Embryonic facial prominence (tissue), 1 donor: ENCODE results near the gene IZUMO1.
"Not testable (repeated sequence)": the region's sequence is repeated elsewhere in the genome, so short reads cannot be mapped to it uniquely, and the experiment has no call there.

Source experiments
- DNase-seq: peaks from one replicate; pipeline ENCODE4 v3.0.0-alpha.2; 2016; ENCODE audit errors: extremely low spot score

IZUMO1 gene

GRCh38 chr19:48713041-48713863 is 33.5 kb downstream of the IZUMO1 start:
- DNase-seq: no peak

GRCh38 chr19:48711106-48711662 is 35.5 kb downstream of the IZUMO1 start:
- no peak for DNase-seq

- no peak for DNase-seq
These were observed 38.2 kb downstream of the IZUMO1 start for GRCh38 chr19:48708471-48708870.

- DNase-seq: no peak
These were observed 41.3 kb downstream of the IZUMO1 start for GRCh38 chr19:48705431-48705830.

- DNase-seq: no peak
These were observed 43.4 kb downstream of the IZUMO1 start for GRCh38 chr19:48703316-48703715.

GRCh38 chr19:48702701-48703100 is 44.0 kb downstream of the IZUMO1 start:
- no peak for DNase-seq

- no peak for DNase-seq
These were observed 48.7 kb downstream of the IZUMO1 start for GRCh38 chr19:48698046-48698445.

- no peak for DNase-seq
These were observed 50.2 kb downstream of the IZUMO1 start for GRCh38 chr19:48696353-48697010.

- DNase-seq: no peak
These were observed 50.9 kb downstream of the IZUMO1 start, which contains the start of gene FUT2 for GRCh38 chr19:48695743-48696352. Gene FUT2, plus strand, starts transcription at chr19:48695971. Its CDS starts 6,986 bp downstream, at chr19:48702957.

- DNase-seq: not testable (repeated sequence)
These were observed 53.1 kb downstream of the IZUMO1 start for GRCh38 chr19:48693629-48694028.
